DMS114 treated with DMSO at 0.1 percent for 48 hours (cell line): ENCODE measurements around the gene THAP7.
"Not testable (repeated sequence)": the region's sequence is repeated elsewhere in the genome, so short reads cannot be mapped to it uniquely, and the experiment has no call there.

ENCODE experiments used
- DNase-seq: peaks from one replicate; lab custom pipeline; 2025; ENCODE audit not compliant: unreplicated experiment; lab: John Stamatoyannopoulos, UW

The THAP7 gene, protein sequence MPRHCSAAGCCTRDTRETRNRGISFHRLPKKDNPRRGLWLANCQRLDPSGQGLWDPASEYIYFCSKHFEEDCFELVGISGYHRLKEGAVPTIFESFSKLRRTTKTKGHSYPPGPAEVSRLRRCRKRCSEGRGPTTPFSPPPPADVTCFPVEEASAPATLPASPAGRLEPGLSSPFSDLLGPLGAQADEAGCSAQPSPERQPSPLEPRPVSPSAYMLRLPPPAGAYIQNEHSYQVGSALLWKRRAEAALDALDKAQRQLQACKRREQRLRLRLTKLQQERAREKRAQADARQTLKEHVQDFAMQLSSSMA

DNA sequence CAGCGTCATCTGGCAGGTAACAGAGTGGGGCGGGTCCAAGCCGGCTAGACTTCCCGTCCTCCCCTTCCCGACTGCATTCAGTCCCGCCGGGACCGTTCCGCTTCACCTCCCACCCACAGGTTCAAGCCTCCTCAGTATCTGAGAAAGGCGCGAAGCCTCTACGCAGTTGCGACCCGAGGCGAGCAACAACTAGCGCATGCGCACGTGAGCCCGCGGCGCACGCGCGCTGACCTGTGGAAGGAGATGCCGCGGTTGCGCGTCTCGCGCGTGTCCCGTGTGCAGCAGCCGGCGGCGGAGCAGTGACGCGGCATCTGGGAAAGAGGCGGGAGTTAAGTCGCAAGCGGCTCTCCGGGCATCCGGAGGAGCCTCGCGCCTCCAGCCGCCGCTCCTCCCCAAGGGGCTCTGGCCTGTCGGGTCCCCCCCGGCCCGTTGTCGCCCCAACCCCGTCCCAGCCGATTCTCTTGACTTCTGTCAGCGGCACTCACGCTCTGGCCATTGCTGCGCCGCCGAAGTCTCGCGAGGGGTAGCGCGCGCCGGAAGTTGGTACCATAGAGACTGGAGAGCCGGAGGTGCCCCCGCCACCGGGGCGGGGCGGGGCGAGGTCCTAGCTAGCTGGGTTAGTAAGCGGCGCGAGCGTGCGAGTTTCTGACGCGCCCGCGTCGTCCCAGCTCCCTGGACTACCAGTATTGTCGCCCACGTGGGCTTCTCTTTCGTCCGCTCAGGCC, at the start of gene THAP7:
THAP7 (minus strand) TSS at position 518 of the 725 bp plus-strand sequence; CDS start at position 311, 207 bp downstream.
- DNase-seq = peak; percentile 87

DNA sequence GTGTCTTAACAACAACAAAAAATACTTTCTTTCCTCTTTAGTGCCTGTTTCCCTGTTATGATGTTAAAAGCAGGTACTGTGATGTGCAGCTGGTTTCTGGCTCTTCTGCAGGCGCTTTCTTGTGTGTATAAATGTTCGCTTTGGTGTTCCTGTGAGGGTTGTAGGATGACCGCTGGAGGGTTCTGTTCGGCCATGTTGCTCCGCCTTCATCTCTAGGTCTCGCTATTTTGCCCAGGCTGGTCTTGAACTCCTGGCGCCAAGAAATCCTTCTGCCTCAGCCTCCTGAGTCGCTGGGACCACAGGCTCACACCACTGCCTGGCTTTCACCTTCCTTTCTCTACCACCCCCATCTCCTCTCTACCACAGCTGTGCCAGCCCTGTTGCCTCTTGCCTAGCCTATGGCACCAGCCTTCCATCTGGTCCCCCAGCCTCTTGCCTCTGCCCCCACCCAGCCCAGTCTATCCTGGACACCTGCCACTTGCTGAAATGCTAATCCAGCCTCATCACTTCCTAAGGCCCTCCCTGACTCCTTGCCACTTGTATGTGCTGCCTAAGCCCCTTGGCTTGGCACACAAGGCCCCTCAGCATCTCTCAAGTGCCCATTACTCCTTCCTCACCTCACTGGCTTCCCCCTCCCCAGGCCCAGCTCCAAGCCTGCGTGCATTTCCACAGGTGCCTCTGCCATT, 49.4 kb upstream of the THAP7 start:
- DNase-seq = no peak

DNA sequence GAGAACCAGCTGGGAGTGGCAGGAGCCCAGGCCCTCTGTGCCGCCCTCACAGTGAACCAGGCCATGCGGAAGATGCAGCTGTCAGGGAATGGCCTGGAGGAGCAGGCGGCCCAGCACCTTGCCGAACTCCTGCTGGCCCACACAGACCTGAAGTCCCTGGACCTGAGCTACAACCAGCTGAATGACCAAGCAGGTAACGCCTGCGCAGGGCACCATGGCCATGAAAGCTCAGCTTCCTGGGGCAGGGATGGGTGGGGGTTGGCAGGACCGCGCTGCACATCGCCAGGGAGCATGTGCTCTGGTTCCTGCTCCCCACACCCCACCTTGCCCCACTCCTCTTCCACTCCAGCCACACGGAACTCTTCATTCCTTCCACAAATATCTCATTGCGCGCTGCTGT, 47.0 kb upstream of the THAP7 start:
- DNase-seq = not testable (repeated sequence)

DNA sequence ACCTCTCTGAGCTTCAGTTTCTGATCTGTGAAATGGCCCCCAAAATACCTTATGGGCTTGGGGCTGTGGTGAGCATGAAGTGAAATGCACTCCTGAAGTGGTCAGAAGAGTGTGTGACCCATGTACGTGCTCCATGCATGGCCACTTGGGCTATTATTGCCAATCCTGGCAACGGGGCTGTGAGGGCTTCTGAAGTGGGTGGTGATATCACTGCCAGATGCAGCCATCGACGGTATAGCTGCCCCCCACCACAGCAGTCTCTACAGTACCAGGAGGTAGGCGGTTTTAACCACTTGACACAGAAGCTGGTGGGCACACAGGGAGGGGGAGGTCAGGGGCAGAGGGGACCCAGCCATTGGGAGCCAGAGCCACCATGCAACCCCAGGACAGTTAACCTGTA, 46.5 kb upstream of the THAP7 start:
- DNase-seq = not testable (repeated sequence)

DNA sequence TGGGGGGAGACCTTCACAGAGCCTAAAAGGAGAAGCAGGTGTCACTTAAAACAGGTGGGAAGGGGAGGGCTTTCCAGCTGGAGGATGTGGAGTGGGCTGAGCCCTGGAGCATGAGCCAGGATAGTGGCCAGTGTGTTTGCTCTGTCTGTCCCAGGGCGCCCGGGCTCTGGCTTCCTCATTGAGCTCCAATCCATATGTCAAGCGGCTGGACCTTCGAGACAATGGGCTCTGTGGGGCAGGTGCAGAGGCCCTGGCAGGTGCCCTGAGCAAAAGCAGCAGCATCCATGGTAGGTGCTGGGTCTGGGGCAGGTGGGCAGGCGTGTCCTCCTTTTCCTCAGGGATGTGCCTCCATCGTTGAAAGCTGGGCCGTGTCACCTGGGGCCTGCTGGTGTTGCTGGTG, 45.8 kb upstream of the THAP7 start:
- DNase-seq = no peak

DNA sequence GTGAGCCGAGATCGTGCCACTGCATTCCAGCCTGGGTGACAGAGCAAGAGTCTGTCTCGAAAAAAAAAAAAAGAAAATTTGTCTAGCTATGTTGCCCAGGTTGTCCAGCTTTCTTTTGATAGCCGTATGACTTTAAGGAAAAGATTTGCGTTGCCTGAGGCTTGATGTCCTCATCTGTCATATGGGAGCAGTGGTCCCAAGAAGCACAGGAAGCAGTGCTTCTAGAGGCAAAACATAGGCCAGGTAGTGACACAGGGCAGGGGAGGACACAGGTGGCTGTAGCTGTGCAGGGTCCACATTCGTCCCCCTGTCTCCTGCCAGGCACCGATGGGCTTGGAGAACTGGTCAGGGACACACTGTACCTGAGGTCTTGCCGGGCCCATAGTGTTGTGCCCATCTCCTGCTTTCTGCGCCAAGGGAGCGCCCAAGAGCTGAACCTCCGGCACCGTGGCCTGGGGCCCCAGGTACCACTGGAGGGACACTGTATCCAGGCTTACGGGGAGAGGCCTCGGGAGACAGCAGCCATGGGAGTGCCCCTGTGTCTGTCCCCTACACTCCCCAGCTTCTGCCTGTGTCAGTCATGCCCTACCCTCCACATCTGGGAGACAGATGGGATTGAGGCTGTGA, 45.2 kb upstream of the THAP7 start:
- DNase-seq = no peak

DNA sequence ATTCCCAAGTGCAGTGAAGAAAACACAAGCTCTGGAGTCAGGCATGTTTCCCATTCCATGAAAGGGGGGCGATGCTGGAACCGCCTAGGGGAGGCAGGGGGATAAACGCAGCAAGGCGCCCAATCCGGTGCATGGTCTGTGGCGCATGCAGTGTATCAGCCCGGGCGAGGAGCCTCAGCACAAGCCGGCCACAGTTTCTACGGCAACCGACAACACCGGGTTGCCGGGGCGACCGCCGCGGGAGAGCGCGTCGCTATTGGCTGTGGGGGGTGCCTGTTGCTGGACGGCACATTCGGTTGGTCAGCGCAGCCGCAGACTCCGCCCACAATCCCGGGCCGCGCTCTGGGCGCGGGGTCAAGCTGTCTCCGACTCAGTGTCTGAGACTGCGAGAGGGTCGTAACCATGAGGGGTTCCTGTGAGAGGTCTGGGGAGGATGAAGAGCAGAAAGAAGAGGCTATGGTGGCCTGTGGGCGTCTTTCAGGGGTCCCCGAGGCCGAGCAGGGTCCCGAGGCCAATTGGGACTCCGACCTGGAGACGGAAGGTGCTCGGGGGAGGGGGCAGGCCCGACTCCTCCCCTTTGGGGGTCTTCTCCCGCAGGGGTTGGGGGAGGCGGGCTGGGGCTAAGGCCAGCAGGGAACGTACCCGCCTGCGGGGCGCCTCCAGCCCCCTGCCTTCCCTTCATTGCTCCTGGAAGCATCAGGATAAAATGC, 43.8 kb upstream of the THAP7 start, which contains the start of gene LRRC74B:
LRRC74B (plus strand) TSS at position 362 of the 710 bp plus-strand sequence; CDS start at position 403, 41 bp downstream.
- peak; percentile 70 for DNase-seq

DNA sequence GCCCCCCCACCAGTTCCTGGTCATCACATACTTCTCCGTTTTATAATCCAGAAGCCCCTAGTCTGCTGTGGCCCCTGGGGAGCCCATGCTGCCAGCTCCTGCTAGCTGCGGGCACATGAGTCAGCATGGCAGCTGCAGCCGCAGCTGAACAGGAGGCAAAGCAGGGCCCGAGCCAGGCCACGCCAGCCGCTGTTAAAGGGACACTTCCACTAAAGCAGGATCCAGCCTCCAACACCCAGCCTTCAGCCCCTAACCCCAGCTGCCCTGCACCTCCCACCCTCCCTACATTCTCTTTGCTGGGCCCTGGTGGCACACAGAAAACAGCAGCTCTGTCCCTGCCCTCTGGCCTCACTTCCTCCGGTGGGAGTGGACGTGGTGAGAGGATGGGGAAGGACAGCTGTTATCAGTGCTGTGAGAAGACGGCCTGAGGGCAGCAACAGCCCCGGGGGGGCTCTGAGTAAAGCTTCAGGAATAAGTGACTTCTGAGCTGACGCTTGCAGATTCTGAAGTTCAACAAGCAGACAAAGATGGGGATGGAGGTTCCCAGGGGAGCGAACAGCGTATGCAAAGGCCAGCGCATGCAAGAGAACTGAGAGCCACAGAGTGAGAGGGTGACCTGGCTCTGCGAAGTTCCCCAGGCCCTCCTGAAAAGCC, 43.1 kb upstream of the THAP7 start:
- no peak for DNase-seq

DNA sequence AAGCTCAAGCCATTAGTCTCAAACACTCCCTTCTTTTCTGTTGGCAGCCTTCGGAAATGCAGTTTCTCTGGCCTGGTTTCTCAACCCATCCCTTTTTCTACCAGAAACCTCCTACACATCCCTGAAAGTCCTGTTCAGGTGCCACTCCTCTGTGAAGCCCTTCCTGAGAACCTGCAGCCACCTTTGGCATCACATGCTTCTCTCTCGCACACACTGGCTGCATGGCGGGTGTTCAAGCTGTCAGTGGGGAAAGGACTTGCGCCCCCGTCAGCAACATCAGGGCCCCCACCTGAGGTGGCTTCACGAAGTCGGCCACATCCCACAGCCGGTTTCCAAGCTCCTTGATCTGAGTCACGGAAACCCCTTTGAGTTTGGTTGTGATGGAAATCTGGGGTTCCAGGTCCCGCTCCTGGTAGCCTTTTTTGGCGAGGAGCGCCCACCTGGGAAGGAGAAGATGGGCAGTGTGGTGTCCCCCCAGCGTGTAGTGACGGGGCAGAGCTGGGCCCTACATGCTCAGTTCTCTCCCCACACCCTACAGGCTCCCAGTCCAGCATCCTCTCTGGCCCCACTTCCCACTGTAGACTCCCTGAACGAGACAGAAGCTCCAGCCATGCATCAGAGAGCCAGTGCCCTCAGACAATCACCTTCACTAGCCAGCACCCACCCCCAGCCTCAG, 42.1 kb upstream of the THAP7 start:
- DNase-seq = no peak

DNA sequence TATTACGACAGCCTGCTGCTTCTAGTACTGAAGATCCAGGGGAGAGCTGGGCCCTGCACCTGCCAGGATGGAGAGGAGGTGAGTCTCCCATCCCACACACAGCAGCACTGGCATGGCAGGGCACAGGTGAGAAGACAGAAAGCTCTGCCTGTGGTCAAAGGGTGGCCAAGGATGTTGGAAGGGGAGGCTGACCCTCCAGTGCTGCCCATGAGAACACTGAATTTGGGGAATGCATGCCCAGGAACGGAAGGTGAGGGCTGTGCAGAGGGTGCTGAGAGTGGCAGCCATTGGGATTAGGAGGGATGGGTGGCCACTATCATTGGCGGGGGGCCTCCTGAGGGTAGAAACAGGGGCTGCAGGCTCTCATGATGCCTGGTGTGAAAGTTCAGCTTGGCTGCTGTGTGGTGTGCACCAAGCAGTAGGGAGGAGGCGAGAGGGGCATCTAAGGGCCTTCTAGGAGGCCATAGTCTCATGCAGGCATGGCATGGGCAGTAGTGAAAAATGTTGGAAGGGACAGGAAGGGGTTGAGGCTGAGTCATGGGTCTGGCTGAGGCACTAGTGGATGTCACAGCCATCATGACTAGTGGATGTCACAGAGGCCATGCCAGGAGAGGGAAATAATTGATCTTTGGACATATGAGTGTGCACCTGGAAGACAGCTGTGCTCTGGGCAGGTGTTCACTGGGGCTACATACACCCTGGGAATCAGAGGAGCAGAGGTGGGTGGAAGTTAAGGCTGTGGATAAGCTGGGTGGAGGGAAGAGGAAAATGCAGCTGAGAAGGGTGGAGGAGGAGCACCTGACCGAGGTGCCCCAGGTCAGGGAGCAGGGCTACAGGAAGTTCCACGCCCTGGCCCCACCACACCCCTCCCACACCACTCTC, 41.3 kb upstream of the THAP7 start:
- no peak for DNase-seq

DNA sequence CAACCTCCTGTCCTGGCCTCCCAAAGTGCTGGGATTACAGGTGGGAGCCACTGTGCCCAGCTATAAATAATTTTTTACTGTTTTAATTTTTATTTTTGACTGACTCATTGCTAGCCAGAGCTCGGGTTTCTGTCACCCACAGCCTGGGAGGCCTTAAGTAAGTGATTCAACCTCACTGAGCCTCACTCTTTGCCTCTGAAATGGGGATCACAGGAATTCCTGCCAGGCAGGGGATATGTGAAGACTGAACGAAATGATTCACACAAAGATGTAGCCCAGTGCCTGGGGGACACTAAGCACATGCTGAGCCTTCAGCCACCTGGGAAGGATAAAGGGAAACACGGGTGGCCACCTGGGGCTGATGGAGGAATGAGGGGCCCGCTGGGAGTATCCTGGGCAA, 40.0 kb upstream of the THAP7 start:
- no peak for DNase-seq

DNA sequence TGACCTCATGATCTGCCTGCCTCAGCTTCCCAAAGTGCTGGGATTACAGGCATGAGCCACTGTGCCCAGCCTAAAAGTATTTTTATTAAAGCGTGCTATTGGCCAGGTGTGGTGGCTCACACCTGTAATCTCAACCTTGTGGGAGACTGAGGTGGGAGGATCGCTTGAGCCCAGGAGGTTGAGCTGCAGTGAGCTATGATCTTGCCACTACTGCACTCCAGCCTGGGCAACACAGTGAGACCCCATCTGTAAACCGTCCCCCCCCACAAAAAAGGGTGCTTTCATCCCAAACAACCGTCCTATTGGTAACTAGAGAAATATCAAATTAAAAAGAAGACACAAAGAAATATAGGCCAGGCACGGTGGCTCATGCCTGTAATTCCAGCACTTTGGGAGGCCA, 37.2 kb upstream of the THAP7 start:
- not testable (repeated sequence) for DNase-seq

DNA sequence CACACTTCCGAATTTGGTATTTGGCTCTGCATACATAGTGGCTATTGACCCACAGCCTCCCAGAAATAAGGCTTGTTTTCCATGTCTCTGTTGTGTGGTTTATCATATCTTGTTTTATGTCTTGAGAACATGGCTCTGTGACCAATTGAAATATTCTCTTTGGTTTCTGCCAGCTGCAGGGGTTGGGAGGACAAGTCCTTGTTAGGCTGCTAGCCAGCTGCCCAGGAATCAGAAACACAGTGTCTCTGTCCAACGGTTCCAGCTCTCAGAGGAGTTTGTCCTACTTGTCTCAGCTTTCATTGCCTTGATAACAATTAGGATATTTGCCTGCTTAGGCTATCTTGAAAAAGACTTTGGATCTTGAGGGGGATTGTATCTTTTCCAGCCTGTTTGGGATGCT, 36.5 kb upstream of the THAP7 start:
- DNase-seq = no peak

DNA sequence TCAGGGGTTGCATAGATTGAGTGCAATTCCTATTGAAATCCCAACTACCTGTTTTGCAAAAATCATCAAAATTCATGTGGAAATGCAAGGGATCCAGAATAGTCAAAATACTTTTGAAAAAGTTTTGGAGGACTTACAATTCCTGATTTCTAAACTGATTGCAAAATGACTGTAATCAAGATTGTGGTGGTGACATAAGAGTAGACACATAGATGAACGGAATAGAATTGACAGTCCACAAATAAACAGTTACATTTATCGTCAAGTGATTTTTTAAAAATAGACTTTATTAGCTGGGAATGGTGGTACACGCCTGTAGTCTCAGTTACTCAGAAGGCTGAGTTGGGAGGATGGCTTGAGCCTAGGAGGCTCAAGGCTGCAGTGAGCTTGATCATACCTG, 33.1 kb upstream of the THAP7 start:
- DNase-seq = no peak

DNA sequence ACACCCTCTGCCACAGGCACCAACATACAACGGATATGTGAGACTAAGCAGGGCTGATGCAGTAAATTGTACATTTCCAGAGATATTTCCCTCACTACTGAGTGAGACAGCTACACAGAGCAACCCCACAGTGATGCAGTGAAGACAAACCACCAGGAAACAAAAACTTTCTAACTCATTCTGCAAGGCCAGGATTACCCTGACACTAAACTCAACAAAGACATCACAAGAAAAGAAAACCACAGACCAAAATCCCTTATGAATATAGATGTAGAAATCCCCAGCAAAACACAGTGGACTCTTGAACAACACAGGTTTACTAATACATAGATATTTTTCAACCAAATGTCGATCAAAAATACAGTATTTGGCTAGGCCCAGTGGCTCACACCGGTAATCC, 32.0 kb upstream of the THAP7 start:
- no peak for DNase-seq

DNA sequence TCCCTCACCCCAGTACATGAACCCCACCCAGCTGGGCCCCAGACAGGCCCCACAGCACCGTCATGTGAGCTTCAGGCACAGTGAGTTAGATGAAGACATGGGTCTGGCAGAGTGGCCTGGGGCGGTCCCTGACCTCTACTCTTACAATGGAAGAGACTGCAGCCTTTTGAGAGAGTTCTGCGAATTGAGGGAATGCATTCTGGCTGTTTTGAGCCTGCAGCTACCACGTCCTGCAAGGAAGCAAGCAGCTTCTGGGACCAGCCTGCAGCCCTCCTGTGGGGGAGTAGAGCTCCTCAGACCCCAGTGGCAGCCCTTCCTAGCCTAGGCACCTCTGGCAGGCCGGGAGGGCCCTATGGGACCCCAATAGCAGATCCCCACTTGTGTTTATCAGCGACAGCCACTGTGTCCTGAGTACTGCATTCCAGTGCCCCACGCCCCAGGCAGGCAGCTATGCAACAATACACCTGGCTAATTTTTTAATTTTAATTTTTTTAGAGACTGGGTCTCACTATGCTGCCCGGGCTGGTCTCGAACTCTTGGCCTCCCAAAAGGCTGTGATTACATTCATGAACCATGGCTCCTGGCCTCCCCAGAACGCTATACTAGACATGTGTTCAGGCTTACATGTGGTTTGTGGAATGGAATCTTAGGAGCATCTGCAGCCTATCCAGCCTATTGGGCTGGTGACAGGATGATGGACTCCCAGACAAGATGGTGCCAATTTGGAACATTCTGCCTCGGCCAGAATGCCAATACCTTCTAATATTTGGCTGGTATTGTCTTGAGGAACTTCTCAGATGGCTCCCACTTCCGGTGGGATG, 31.2 kb upstream of the THAP7 start:
- no peak for DNase-seq

DNA sequence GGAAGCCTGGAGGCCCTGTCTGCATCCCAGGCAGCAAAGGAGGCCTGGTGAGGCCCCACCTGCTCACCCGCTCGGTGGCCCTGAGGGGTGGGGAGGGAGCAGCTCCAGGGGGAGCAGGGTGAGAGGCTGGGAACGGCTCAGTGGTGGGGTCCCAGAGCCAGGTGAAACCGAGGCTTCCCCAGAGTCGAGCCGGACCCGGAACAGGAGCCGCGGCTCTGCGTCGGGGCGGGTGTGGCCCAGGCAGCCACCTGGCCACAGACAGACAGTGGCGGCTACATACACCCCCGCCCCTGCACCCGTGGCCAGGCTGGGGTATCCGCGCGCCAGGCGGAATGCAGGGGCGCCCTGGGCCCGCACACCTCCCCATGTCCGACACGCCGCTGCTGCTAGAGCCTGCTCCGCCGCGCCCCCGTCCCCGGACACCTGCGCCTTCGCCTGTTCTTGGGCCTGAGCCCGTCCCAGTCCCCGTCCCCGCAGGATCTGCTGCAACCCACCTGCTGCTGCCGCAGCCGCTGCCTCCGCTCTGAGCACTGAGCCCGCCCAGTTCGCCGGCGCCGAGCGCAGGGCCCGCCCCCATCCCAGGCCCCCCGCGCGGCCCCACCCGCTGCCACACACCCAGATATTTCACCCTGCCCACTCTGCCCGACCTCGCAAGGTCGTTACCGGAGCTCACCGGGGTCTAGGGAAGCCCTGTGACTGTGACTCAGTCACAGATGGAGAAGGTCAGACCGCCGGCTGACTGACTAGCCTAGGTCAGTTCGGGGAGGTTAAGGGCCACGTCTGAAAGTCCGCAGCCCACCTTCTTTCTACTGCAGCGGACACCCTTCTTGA, 30.3 kb upstream of the THAP7 start, which contains the start of gene SLC7A4:
SLC7A4 (minus strand) TSS at position 525 of the 831 bp plus-strand sequence. CDS start 749 bp downstream, outside the sequence.
- no peak for DNase-seq
